ENCODE data around the gene PSMC5.

The PSMC5 gene

GRCh38 chr17:63830278-63830677 lies 3.0 kb downstream of the PSMC5 start:
- no peak overlapping the region for H3K27ac ChIP-seq (ENCODE audit: low read depth, low read length)
- no peak overlapping the region for H3K4me3 ChIP-seq (ENCODE audit: low read depth in 1 of 2, low read length in 2 of 2)
- no peaks in the 10 kb centered on the region for H3K27me3 ChIP-seq (ENCODE audit: control insufficient read depth in 1 of 2, insufficient read depth in 2 of 2, low read length in 2 of 2)
- peaks cover 59 to 71% of the 10 kb centered on the region in 2 donors for H3K36me3 ChIP-seq (ENCODE audit: control insufficient read depth in 1 of 2, insufficient read depth in 2 of 2, low read length in 2 of 2)
- H3K4me1 ChIP-seq (ENCODE audit: control insufficient read depth in 1 of 2, insufficient read depth in 2 of 2, low read length in 2 of 2), result peaks cover 22 to 23% of the 10 kb centered on the region in 2 donors
- H3K9ac ChIP-seq (ENCODE audit: low read depth in 1 of 2, low read length in 2 of 2), result no peak overlapping the region
- H3K9me3 ChIP-seq (ENCODE audit: control insufficient read depth in 1 of 2, low read length in 2 of 2), result no peaks in the 10 kb centered on the region

- Histone ChIP-seq H3K9ac (ENCODE audit: low read depth in 1 of 2, low read length in 2 of 2) (no peak overlapping the region), H3K9me3 (ENCODE audit: control insufficient read depth in 1 of 2, low read length in 2 of 2) (no peaks in the 10 kb centered on the region), H3K4me3 (ENCODE audit: low read depth in 1 of 2, low read length in 2 of 2) (no peak overlapping the region), H3K4me1 (ENCODE audit: control insufficient read depth in 1 of 2, insufficient read depth in 2 of 2, low read length in 2 of 2) (peaks cover 16 to 18% of the 10 kb centered on the region in 2 donors), H3K36me3 (ENCODE audit: control insufficient read depth in 1 of 2, insufficient read depth in 2 of 2, low read length in 2 of 2) (peaks cover 60 to 71% of the 10 kb centered on the region in 2 donors), H3K27ac (ENCODE audit: low read depth, low read length) (no peak overlapping the region), H3K27me3 (ENCODE audit: control insufficient read depth in 1 of 2, insufficient read depth in 2 of 2, low read length in 2 of 2) (no peaks in the 10 kb centered on the region)
These were observed 3.8 kb downstream of the PSMC5 start for GRCh38 chr17:63830904-63831491.

- Histone ChIP-seq H3K4me3 (ENCODE audit: low read depth in 1 of 2, low read length in 2 of 2) (no peak overlapping the region), H3K27me3 (ENCODE audit: control insufficient read depth in 1 of 2, insufficient read depth in 2 of 2, low read length in 2 of 2) (no peaks in the 10 kb centered on the region), H3K9ac (ENCODE audit: low read depth in 1 of 2, low read length in 2 of 2) (no peak overlapping the region), H3K4me1 (ENCODE audit: control insufficient read depth in 1 of 2, insufficient read depth in 2 of 2, low read length in 2 of 2) (peaks cover 12 to 14% of the 10 kb centered on the region in 2 donors), H3K36me3 (ENCODE audit: control insufficient read depth in 1 of 2, insufficient read depth in 2 of 2, low read length in 2 of 2) (peaks cover 61 to 76% of the 10 kb centered on the region in 2 donors), H3K27ac (ENCODE audit: low read depth, low read length) (no peak overlapping the region), H3K9me3 (ENCODE audit: control insufficient read depth in 1 of 2, low read length in 2 of 2) (no peaks in the 10 kb centered on the region)
These were observed 4.3 kb downstream of the PSMC5 start for GRCh38 chr17:63831505-63831904.

- Histone ChIP-seq H3K9me3 (ENCODE audit: control insufficient read depth in 1 of 2, low read length in 2 of 2) (no peaks in the 10 kb centered on the region), H3K27me3 (ENCODE audit: control insufficient read depth in 1 of 2, insufficient read depth in 2 of 2, low read length in 2 of 2) (no peaks in the 10 kb centered on the region), H3K4me3 (ENCODE audit: low read depth in 1 of 2, low read length in 2 of 2) (no peak overlapping the region), H3K4me1 (ENCODE audit: control insufficient read depth in 1 of 2, insufficient read depth in 2 of 2, low read length in 2 of 2) (peaks cover 12 to 14% of the 10 kb centered on the region in 2 donors), H3K36me3 (ENCODE audit: control insufficient read depth in 1 of 2, insufficient read depth in 2 of 2, low read length in 2 of 2) (peaks cover 65 to 81% of the 10 kb centered on the region in 2 donors), H3K9ac (ENCODE audit: low read depth in 1 of 2, low read length in 2 of 2) (no peak overlapping the region), H3K27ac (ENCODE audit: low read depth, low read length) (no peak overlapping the region)
These were observed 4.8 kb downstream of the PSMC5 start for GRCh38 chr17:63832014-63832413.

GRCh38 chr17:63832455-63832854 lies 5.2 kb downstream of the PSMC5 start:
- Histone ChIP-seq H3K4me3 (ENCODE audit: low read depth in 1 of 2, low read length in 2 of 2) (no peak overlapping the region), H3K36me3 (ENCODE audit: control insufficient read depth in 1 of 2, insufficient read depth in 2 of 2, low read length in 2 of 2) (peaks cover 67 to 85% of the 10 kb centered on the region in 2 donors), H3K9ac (ENCODE audit: low read depth in 1 of 2, low read length in 2 of 2) (no peak overlapping the region), H3K9me3 (ENCODE audit: control insufficient read depth in 1 of 2, low read length in 2 of 2) (no peaks in the 10 kb centered on the region), H3K27me3 (ENCODE audit: control insufficient read depth in 1 of 2, insufficient read depth in 2 of 2, low read length in 2 of 2) (no peaks in the 10 kb centered on the region), H3K27ac (ENCODE audit: low read depth, low read length) (no peak overlapping the region), H3K4me1 (ENCODE audit: control insufficient read depth in 1 of 2, insufficient read depth in 2 of 2, low read length in 2 of 2) (peaks cover 12 to 14% of the 10 kb centered on the region in 2 donors)

- Histone ChIP-seq H3K36me3 (ENCODE audit: control insufficient read depth in 1 of 2, insufficient read depth in 2 of 2, low read length in 2 of 2) (peaks cover 73 to 93% of the 10 kb centered on the region in 2 donors), H3K27ac (ENCODE audit: low read depth, low read length) (no peak overlapping the region), H3K4me1 (ENCODE audit: control insufficient read depth in 1 of 2, insufficient read depth in 2 of 2, low read length in 2 of 2) (peaks cover 9% of the 10 kb centered on the region in 2 donors), H3K4me3 (ENCODE audit: low read depth in 1 of 2, low read length in 2 of 2) (no peak overlapping the region), H3K9ac (ENCODE audit: low read depth in 1 of 2, low read length in 2 of 2) (no peak overlapping the region), H3K9me3 (ENCODE audit: control insufficient read depth in 1 of 2, low read length in 2 of 2) (no peaks in the 10 kb centered on the region), H3K27me3 (ENCODE audit: control insufficient read depth in 1 of 2, insufficient read depth in 2 of 2, low read length in 2 of 2) (no peaks in the 10 kb centered on the region)
These were observed 6.0 kb downstream of the PSMC5 start for GRCh38 chr17:63833026-63833740.

- no peaks in the 10 kb centered on the region for H3K27me3 ChIP-seq (ENCODE audit: control insufficient read depth in 1 of 2, insufficient read depth in 2 of 2, low read length in 2 of 2)
These were observed 6.6 kb downstream of the PSMC5 start for GRCh38 chr17:63833741-63834373.

GRCh38 chr17:63834431-63835166 lies 7.4 kb downstream of the PSMC5 start:
- Histone ChIP-seq H3K9me3 (ENCODE audit: control insufficient read depth in 1 of 2, low read length in 2 of 2) (no peaks in the 10 kb centered on the region), H3K27me3 (ENCODE audit: control insufficient read depth in 1 of 2, insufficient read depth in 2 of 2, low read length in 2 of 2) (no peaks in the 10 kb centered on the region), H3K36me3 (ENCODE audit: control insufficient read depth in 1 of 2, insufficient read depth in 2 of 2, low read length in 2 of 2) (peaks cover 64 to 85% of the 10 kb centered on the region in 2 donors), H3K9ac (ENCODE audit: low read depth in 1 of 2, low read length in 2 of 2) (no peak overlapping the region), H3K27ac (ENCODE audit: low read depth, low read length) (no peak overlapping the region), H3K4me3 (ENCODE audit: low read depth in 1 of 2, low read length in 2 of 2) (no peak overlapping the region), H3K4me1 (ENCODE audit: control insufficient read depth in 1 of 2, insufficient read depth in 2 of 2, low read length in 2 of 2) (peaks cover 14% of the 10 kb centered on the region in 2 donors)

More at GRCh38 chr17:63833741-63834373, 6.6 kb downstream of the PSMC5 start:
- Histone ChIP-seq H3K9ac (ENCODE audit: low read depth in 1 of 2, low read length in 2 of 2) (no peak overlapping the region), H3K4me1 (ENCODE audit: control insufficient read depth in 1 of 2, insufficient read depth in 2 of 2, low read length in 2 of 2) (peaks cover 8 to 9% of the 10 kb centered on the region in 2 donors), H3K9me3 (ENCODE audit: control insufficient read depth in 1 of 2, low read length in 2 of 2) (no peaks in the 10 kb centered on the region), H3K27ac (ENCODE audit: low read depth, low read length) (no peak overlapping the region), H3K4me3 (ENCODE audit: low read depth in 1 of 2, low read length in 2 of 2) (no peak overlapping the region), H3K36me3 (ENCODE audit: control insufficient read depth in 1 of 2, insufficient read depth in 2 of 2, low read length in 2 of 2) (peaks cover 72 to 90% of the 10 kb centered on the region in 2 donors)

GRCh38 chr17:63835167-63835720 lies 8.0 kb downstream of the PSMC5 start:
- Histone ChIP-seq H3K9ac (ENCODE audit: low read depth in 1 of 2, low read length in 2 of 2) (no peak overlapping the region), H3K27ac (ENCODE audit: low read depth, low read length) (no peak overlapping the region), H3K9me3 (ENCODE audit: control insufficient read depth in 1 of 2, low read length in 2 of 2) (no peaks in the 10 kb centered on the region), H3K4me1 (ENCODE audit: control insufficient read depth in 1 of 2, insufficient read depth in 2 of 2, low read length in 2 of 2) (peaks cover 16 to 20% of the 10 kb centered on the region in 2 donors), H3K27me3 (ENCODE audit: control insufficient read depth in 1 of 2, insufficient read depth in 2 of 2, low read length in 2 of 2) (no peaks in the 10 kb centered on the region), H3K36me3 (ENCODE audit: control insufficient read depth in 1 of 2, insufficient read depth in 2 of 2, low read length in 2 of 2) (peaks cover 58 to 78% of the 10 kb centered on the region in 2 donors), H3K4me3 (ENCODE audit: low read depth in 1 of 2, low read length in 2 of 2) (no peak overlapping the region)

Data from duodenal mucosa (tissue), 2 donors.